Measurements from ENCODE around the gene DRC1.

The DRC1 gene

GRCh38 chr2:26494891-26495290 lies 93.2 kb downstream of the DRC1 start:
- DNase-seq, result no peak

GRCh38 chr2:26495705-26496297 lies 94.1 kb downstream of the DRC1 start:
- no peak for DNase-seq

GRCh38 chr2:26500406-26500805 lies 98.7 kb downstream of the DRC1 start:
- DNase-seq, result no peak

- no peak for DNase-seq
These were observed 101.6 kb downstream of the DRC1 start for GRCh38 chr2:26503231-26503880.

- DNase-seq, result no peak
These were observed 102.3 kb downstream of the DRC1 start for GRCh38 chr2:26504002-26504401.

GRCh38 chr2:26506279-26506678 lies 104.6 kb downstream of the DRC1 start:
- DNase-seq, result no peak
